Panc1 (cell line): ENCODE results near the gene POF1B. TPM values are rescaled to one million over a fixed set of nuclear protein-coding genes. Genes with fewer than 3 reads are reported as not detected.

Experiments
- ATAC-seq: fragments of 200-7000 bp; cut with Tn5 transposase; 2 replicates; pipeline ENCODE4 v1.9.1; 2020; ENCODE audit warnings: mild to moderate bottlenecking, moderate library complexity
- Bru-seq: library from RNA; stranded (reverse); fragments of 400-500 nt; gene quantifications from one replicate; lab custom pipeline; 2021; lab: Mats Ljungman, UMichigan
- BruChase-seq, 2 experiments: library from RNA; stranded (reverse); fragments of 400-500 nt; gene quantifications; one replicate each; lab custom pipeline; 2021; lab: Mats Ljungman, UMichigan
- BruUV-seq: library from RNA; stranded (reverse); fragments of 400-500 nt; replicated peaks from 2 replicates; lab custom pipeline; 2021; lab: Mats Ljungman, UMichigan
- CTCF ChIA-PET: fragments of 300-600 bp; sonication (Branson Sonifier 250); formaldehyde crosslinking; loops from one replicate; lab custom pipeline; 2022; ENCODE audit warnings: antibody characterized with exemption; lab: Charles Lee
- POLR2A ChIA-PET: fragments of 300-600 bp; sonication (Branson Sonifier 250); formaldehyde crosslinking; loops from one replicate; lab custom pipeline; 2022; ENCODE audit warnings: antibody characterized with exemption; lab: Charles Lee
- DNase-seq: peaks from one replicate; pipeline ENCODE4 v3.0.0-alpha.2; 2010; ENCODE audit warnings: low read depth, low spot score
- H3K27ac ChIP-seq: 2 replicates; pipeline ENCODE4 v1.5.1; 2011; ENCODE audit warnings: mild to moderate bottlenecking, low read length, inconsistent platforms
- H3K27me3 ChIP-seq: fragments of 200-500 bp; sonication (Bioruptor generic); 2 replicates; pipeline ENCODE4 v1.6.0; 2014; ENCODE audit warnings: low read length, inconsistent platforms; ENCODE audit not compliant: control insufficient read depth, insufficient read depth
- H3K36me3 ChIP-seq: fragments of 200-500 bp; sonication (Bioruptor generic); 2 replicates; pipeline ENCODE4 v1.5.1; 2014; ENCODE audit warnings: inconsistent platforms, mild to moderate bottlenecking, low read length, moderate library complexity; ENCODE audit not compliant: control insufficient read depth, insufficient read depth
- H3K4me1 ChIP-seq: 2 replicates; pipeline ENCODE4 v1.5.1; 2011; ENCODE audit warnings: inconsistent platforms, mild to moderate bottlenecking, low read length, moderate library complexity; ENCODE audit not compliant: control insufficient read depth, insufficient read depth
- H3K4me3 ChIP-seq, 2 experiments: 2 replicates each; pipeline ENCODE4 v1.5.1; 2011 to 2012; ENCODE audit warnings: low read depth in 2 of 2, low read length in 2 of 2, mild to moderate bottlenecking in 2 of 2, inconsistent platforms in 1 of 2, moderate library complexity in 1 of 2
- H3K9me3 ChIP-seq: fragments of 200-500 bp; sonication (Bioruptor generic); 2 replicates; pipeline ENCODE4 v1.5.1; 2014; ENCODE audit warnings: low read depth, mild to moderate bottlenecking, inconsistent platforms, low read length, moderate library complexity; ENCODE audit not compliant: control insufficient read depth, insufficient read depth
- POLR2AphosphoS5 ChIP-seq: IDR thresholded peaks from 2 replicates; pipeline ENCODE4 v1.6.1; 2012; ENCODE audit warnings: mild to moderate bottlenecking, low read depth, low read length, moderate library complexity
- SIN3A ChIP-seq: IDR thresholded peaks from 2 replicates; pipeline ENCODE4 v1.6.1; 2012; ENCODE audit warnings: low read depth, mild to moderate bottlenecking, low read length, moderate library complexity, borderline replicate concordance; ENCODE audit not compliant: insufficient read depth
- TCF7L2 ChIP-seq: IDR thresholded peaks from 2 replicates; pipeline ENCODE4 v1.6.1; 2011; ENCODE audit warnings: mild to moderate bottlenecking, low read depth, low read length, inconsistent platforms
- in situ Hi-C: cut with HindIII; loops from 2 replicates; pipeline ENCODE4 v1.10.0; 2016; ENCODE audit warnings: low sequenced_read_pairs, low pct_unique_long_range_greater_than_20kb
- intact Hi-C: fragments of 100-400 bp; cut with micrococcal nuclease; formaldehyde crosslinking; loops from one replicate; pipeline ENCODE4 v1.10.0; 2022; ENCODE audit not compliant: unreplicated experiment
- long read RNA-seq: library from polyadenylated mRNA; unstranded; transcript quantifications from one replicate; pipeline ENCODE4 v2.0.0, GENCODE V29; 2021; ENCODE audit not compliant: unreplicated experiment
- polyA plus RNA-seq: library from polyadenylated mRNA; unstranded; fragments of >200 nt; gene quantifications from one replicate; pipeline ENCODE4 v1.2.1, GENCODE V29; 2012; ENCODE audit warnings: missing spikeins; ENCODE audit not compliant: insufficient read length
- total RNA-seq: library from RNA; stranded (reverse); gene quantifications from one replicate; pipeline ENCODE4 v1.2.1, GENCODE V29; 2021; ENCODE audit not compliant: unreplicated experiment
- TF ChIP-seq, protein P1 (sequence below), 2 experiments: IDR thresholded peaks; 2 replicates each; pipeline ENCODE4 v1.6.1; 2011 to 2012; ENCODE audit warnings: low read depth in 2 of 2, control low read depth in 1 of 2, low read length in 1 of 2, mild to moderate bottlenecking in 1 of 2, moderate library complexity in 1 of 2; ENCODE audit not compliant: insufficient read depth in 1 of 2
- TF ChIP-seq, protein P2 (sequence below): fragments of 450-650 bp; IDR thresholded peaks from 2 replicates; pipeline ENCODE4 v1.5.1; 2017; ENCODE audit warnings: mild to moderate bottlenecking

Gene POF1B, protein sequence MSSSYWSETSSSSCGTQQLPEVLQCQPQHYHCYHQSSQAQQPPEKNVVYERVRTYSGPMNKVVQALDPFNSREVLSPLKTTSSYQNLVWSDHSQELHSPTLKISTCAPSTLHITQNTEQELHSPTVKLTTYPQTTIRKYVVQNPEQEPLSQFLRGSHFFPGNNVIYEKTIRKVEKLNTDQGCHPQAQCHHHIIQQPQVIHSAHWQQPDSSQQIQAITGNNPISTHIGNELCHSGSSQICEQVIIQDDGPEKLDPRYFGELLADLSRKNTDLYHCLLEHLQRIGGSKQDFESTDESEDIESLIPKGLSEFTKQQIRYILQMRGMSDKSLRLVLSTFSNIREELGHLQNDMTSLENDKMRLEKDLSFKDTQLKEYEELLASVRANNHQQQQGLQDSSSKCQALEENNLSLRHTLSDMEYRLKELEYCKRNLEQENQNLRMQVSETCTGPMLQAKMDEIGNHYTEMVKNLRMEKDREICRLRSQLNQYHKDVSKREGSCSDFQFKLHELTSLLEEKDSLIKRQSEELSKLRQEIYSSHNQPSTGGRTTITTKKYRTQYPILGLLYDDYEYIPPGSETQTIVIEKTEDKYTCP
- total RNA-seq (0.08 TPM), Bru-seq, nascent RNA (percentile 8 among the genes with signal in this experiment), BruChase-seq, experiment 1, labeled RNA remaining after a 2-hour chase (percentile 6 among the genes with signal in this experiment), BruChase-seq, experiment 2, labeled RNA remaining after a 6-hour chase (percentile 14 among the genes with signal in this experiment)
- not detected for polyA plus RNA-seq
- long read RNA-seq: 0 reads

DNA sequence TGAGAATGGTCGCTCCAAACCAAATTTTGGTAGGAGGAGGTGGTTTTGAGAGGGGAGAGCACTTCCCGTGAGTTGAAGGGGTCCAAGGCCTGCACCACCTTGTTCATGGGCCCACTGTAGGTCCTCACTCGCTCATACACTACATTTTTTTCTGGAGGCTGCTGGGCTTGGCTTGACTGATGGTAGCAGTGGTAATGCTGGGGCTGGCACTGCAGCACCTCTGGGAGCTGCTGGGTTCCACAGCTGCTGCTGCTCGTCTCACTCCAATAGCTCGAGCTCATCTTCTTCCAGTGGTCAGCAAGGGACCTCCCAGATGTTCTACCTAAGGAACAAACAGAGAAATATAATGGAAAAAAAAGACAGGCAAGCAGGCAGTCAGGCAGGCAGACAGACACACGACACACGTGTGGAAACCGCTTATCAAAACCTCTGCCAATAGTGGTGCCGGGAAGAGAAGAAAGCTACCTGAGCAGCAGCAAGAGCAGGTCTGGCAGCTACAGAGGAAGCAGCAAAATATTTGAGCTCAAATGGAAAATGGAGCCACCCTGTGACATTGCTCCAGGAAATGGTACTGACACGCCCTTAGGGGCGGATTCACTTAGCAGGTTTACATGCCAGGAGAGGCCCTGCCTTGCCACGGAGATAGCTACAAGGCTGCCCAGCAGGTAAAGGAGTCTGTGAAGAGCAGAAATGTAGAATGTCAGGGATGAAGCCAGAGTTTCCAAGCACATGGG lies at the start of gene POF1B:
Gene POF1B (minus strand): TSS at position 492 of the 734 bp plus-strand sequence. CDS start 211 bp downstream, at position 281.
- CTCF ChIA-PET: no interaction called here
- TF ChIP-seq TCF7L2: no peak
- H3K36me3 ChIP-seq: no peaks in the 10 kb centered on the region
- POLR2A ChIA-PET: no interaction called here
- intact Hi-C loops: no loop called here
- no peak within 1 kb of the TSS for H3K27ac ChIP-seq
- H3K4me3 ChIP-seq: no peak within 1 kb of the TSS
- in situ Hi-C loops: no loop called here
- BruUV-seq: no TSS peak
- ATAC-seq: no peak
- H3K9me3 ChIP-seq: no peaks in the 10 kb centered on the region
- H3K4me1 ChIP-seq: no peaks in the 10 kb centered on the region
- no peaks in the 10 kb centered on the region for H3K27me3 ChIP-seq
- no peak for DNase-seq

DNA sequence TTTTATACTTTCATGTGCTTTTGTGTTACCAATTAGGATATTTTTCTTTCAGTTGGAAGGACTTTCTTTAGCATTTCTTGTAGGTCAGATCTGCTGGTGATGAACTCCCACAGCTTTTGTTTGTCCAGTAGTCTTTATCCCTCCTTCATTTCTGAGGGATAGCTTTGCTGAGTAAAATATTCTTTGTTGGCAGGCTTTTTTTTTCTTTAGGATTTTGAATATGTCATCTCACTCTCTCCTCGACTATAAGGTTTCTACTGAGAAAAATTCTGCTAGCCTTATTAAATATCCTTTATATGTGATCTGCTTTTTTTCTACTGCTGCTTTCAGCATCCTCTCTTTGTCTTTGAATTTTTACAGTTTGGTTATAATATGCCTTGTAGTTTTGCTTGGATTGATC lies 49.6 kb upstream of the POF1B start:
- no TSS peak for BruUV-seq
- intact Hi-C loops: no loop called here
- in situ Hi-C loops: no loop called here
- ATAC-seq (no peak), DNase-seq (no peak)
- H3K4me3 ChIP-seq: no peak overlapping the region
- no peaks in the 10 kb centered on the region for H3K4me1 ChIP-seq
- no peaks in the 10 kb centered on the region for H3K9me3 ChIP-seq
- TF ChIP-seq SIN3A (no peak), POLR2AphosphoS5 (no peak), TCF7L2 (no peak)
- TF ChIP-seq, protein P1, sequence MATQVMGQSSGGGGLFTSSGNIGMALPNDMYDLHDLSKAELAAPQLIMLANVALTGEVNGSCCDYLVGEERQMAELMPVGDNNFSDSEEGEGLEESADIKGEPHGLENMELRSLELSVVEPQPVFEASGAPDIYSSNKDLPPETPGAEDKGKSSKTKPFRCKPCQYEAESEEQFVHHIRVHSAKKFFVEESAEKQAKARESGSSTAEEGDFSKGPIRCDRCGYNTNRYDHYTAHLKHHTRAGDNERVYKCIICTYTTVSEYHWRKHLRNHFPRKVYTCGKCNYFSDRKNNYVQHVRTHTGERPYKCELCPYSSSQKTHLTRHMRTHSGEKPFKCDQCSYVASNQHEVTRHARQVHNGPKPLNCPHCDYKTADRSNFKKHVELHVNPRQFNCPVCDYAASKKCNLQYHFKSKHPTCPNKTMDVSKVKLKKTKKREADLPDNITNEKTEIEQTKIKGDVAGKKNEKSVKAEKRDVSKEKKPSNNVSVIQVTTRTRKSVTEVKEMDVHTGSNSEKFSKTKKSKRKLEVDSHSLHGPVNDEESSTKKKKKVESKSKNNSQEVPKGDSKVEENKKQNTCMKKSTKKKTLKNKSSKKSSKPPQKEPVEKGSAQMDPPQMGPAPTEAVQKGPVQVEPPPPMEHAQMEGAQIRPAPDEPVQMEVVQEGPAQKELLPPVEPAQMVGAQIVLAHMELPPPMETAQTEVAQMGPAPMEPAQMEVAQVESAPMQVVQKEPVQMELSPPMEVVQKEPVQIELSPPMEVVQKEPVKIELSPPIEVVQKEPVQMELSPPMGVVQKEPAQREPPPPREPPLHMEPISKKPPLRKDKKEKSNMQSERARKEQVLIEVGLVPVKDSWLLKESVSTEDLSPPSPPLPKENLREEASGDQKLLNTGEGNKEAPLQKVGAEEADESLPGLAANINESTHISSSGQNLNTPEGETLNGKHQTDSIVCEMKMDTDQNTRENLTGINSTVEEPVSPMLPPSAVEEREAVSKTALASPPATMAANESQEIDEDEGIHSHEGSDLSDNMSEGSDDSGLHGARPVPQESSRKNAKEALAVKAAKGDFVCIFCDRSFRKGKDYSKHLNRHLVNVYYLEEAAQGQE (IDR thresholded peaks at IDR 0.05; ENCODE audit: insufficient read depth in 1 of 2, low read depth in 2 of 2, low read length in 1 of 2): no peak
- TF ChIP-seq, protein P2, sequence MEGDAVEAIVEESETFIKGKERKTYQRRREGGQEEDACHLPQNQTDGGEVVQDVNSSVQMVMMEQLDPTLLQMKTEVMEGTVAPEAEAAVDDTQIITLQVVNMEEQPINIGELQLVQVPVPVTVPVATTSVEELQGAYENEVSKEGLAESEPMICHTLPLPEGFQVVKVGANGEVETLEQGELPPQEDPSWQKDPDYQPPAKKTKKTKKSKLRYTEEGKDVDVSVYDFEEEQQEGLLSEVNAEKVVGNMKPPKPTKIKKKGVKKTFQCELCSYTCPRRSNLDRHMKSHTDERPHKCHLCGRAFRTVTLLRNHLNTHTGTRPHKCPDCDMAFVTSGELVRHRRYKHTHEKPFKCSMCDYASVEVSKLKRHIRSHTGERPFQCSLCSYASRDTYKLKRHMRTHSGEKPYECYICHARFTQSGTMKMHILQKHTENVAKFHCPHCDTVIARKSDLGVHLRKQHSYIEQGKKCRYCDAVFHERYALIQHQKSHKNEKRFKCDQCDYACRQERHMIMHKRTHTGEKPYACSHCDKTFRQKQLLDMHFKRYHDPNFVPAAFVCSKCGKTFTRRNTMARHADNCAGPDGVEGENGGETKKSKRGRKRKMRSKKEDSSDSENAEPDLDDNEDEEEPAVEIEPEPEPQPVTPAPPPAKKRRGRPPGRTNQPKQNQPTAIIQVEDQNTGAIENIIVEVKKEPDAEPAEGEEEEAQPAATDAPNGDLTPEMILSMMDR: no peak
- no peaks in the 10 kb centered on the region for H3K27me3 ChIP-seq
- H3K27ac ChIP-seq: no peak overlapping the region
- no peaks in the 10 kb centered on the region for H3K36me3 ChIP-seq
- ChIA-PET CTCF (no interaction called here), POLR2A (no interaction called here)
